Astrocyte (in vitro differentiated cells and primary cell): ENCODE results near the gene NID2.
A peak's percentile ranks its signal among the peaks of the same experiment; 100 is the strongest.

ENCODE experiments used
- CTCF ChIP-seq: IDR thresholded peaks from 2 replicates; pipeline ENCODE4 v1.5.1; 2011; ENCODE audit warnings: low read depth, mild to moderate bottlenecking, inconsistent platforms, low read length, moderate library complexity; ENCODE audit not compliant: insufficient read depth
- EZH2 ChIP-seq: IDR thresholded peaks from 2 replicates; pipeline ENCODE4 v1.6.1; 2012; ENCODE audit warnings: mild to moderate bottlenecking, low read length, inconsistent platforms; ENCODE audit not compliant: insufficient read depth

GRCh38 chr14:51979088-51979709 is 89.7 kb downstream of the NID2 start:
- TF ChIP-seq EZH2 (no peak), CTCF (peak; percentile 91)
